Mesendoderm (in vitro differentiated cells): ENCODE measurements around the gene SEC11C.

Source experiments
- DNase-seq: peaks from one replicate; pipeline ENCODE4 v3.0.0; 2013
- H2AK5ac ChIP-seq: 2 replicates; pipeline ENCODE4 v1.6.1; 2013; ENCODE audit warnings: low read length, inconsistent platforms
- H2BK120ac ChIP-seq: 2 replicates; pipeline ENCODE4 v1.6.1; 2013; ENCODE audit warnings: low read depth, mild to moderate bottlenecking, low read length, moderate library complexity, mixed read lengths
- H2BK15ac ChIP-seq: replicated peaks from 2 replicates; pipeline ENCODE4 v1.6.1; 2013; ENCODE audit warnings: low read depth, mild to moderate bottlenecking, moderate library complexity
- H2BK5ac ChIP-seq: 2 replicates; pipeline ENCODE4 v1.6.1; 2013; ENCODE audit warnings: low read length, inconsistent platforms
- H3K18ac ChIP-seq: 2 replicates; pipeline ENCODE4 v1.6.1; 2013; ENCODE audit warnings: mild to moderate bottlenecking, low read length, mixed read lengths
- H3K23ac ChIP-seq: one replicate; pipeline ENCODE4 v1.6.1; 2013; ENCODE audit warnings: low read length
- H3K27ac ChIP-seq: 2 replicates; pipeline ENCODE4 v1.5.1; 2013; ENCODE audit warnings: low read depth, mild to moderate bottlenecking, inconsistent platforms, low read length, moderate library complexity
- H3K27me3 ChIP-seq: 2 replicates; pipeline ENCODE4 v1.6.1; 2013; ENCODE audit warnings: low read length, control low read depth, mild to moderate bottlenecking, inconsistent platforms; ENCODE audit not compliant: insufficient read depth, poor library complexity
- H3K36me3 ChIP-seq: 2 replicates; pipeline ENCODE4 v1.6.1; 2013; ENCODE audit warnings: low read length, inconsistent platforms; ENCODE audit not compliant: control insufficient read depth, insufficient read depth
- H3K4ac ChIP-seq: one replicate; pipeline ENCODE4 v1.6.1; 2013; ENCODE audit warnings: low read depth, mild to moderate bottlenecking, low read length, moderate library complexity
- H3K4me1 ChIP-seq: 2 replicates; pipeline ENCODE4 v1.6.1; 2013; ENCODE audit warnings: low read depth, low read length, inconsistent platforms; ENCODE audit not compliant: control insufficient read depth
- H3K4me2 ChIP-seq: 2 replicates; pipeline ENCODE4 v1.6.1; 2013; ENCODE audit warnings: low read length
- H3K4me3 ChIP-seq: 2 replicates; pipeline ENCODE4 v1.5.1; 2013; ENCODE audit warnings: mild to moderate bottlenecking, low read length
- H3K56ac ChIP-seq: one replicate; pipeline ENCODE4 v1.6.1; 2013; ENCODE audit warnings: low read length
- H3K79me1 ChIP-seq: 2 replicates; pipeline ENCODE4 v1.6.1; 2013; ENCODE audit warnings: low read length, inconsistent platforms
- H3K79me2 ChIP-seq: 2 replicates; pipeline ENCODE4 v1.6.1; 2013; ENCODE audit warnings: mild to moderate bottlenecking, low read length; ENCODE audit not compliant: control insufficient read depth, insufficient read depth
- H3K9ac ChIP-seq: 2 replicates; pipeline ENCODE4 v1.6.1; 2013; ENCODE audit warnings: low read length, inconsistent platforms
- H4K5ac ChIP-seq: one replicate; pipeline ENCODE4 v1.6.1; 2013; ENCODE audit warnings: low read length
- H4K8ac ChIP-seq: one replicate; pipeline ENCODE4 v1.6.1; 2013; ENCODE audit warnings: low read depth, mild to moderate bottlenecking, control low read depth, low read length, moderate library complexity
- WGBS: extraction: QIAGEN DNeasy Blood & Tissue Kit; methylation state at CpG from one replicate; pipeline ENCODE4 v1.1.7; 2013; ENCODE audit warnings: low lambda C conversion rate, missing lambda C conversion rate; ENCODE audit not compliant: insufficient coverage; ENCODE audit errors: extremely low coverage; 5-methylcytosine and 5-hydroxymethylcytosine counted together

Gene SEC11C

DNA sequence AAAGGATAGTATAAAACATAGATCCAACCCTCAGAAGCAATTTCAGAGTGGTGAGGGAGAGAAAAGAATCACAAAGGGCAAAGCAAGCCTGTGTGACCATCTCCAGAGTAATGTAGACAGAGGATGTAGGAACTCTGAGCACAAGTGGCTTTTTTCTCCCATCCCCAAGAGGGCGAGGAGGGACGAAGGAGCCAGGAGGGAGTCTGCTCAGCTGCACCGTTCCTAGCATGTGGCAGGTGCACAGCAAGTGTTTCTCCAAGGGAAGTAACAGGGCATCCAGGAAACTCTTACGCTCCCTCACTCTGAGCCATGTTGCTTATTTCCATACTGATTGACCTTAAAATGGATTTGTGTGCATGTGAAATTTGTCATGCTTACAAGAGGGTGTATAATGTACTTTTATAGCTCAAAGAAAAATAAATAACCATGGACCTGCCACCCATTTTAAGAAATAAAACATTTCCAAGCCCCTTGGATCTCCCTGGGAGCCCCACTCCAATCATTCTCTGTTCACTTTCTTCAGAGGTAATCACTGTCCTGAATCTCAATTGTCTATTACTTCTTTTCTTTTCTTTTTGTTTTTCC, 37.8 kb upstream of the SEC11C start:
- no peak overlapping the region for H2BK15ac ChIP-seq
- no peaks in the 10 kb centered on the region for H3K27me3 ChIP-seq
- H3K18ac ChIP-seq, result no peak overlapping the region
- no peak overlapping the region for H4K8ac ChIP-seq
- no peak overlapping the region for H3K27ac ChIP-seq
- no peaks in the 10 kb centered on the region for H3K4me1 ChIP-seq
- H2AK5ac ChIP-seq, result no peak overlapping the region
- no peaks in the 10 kb centered on the region for H3K79me2 ChIP-seq
- H3K4ac ChIP-seq, result no peak overlapping the region
- H2BK5ac ChIP-seq, result no peak overlapping the region
- no peaks in the 10 kb centered on the region for H3K79me1 ChIP-seq
- H3K4me3 ChIP-seq, result no peak overlapping the region
- H3K36me3 ChIP-seq, result no peaks in the 10 kb centered on the region
- no peak overlapping the region for H3K4me2 ChIP-seq
- H3K23ac ChIP-seq, result no peak overlapping the region
- no peak overlapping the region for H4K5ac ChIP-seq
- no peak overlapping the region for H2BK120ac ChIP-seq
- no peak overlapping the region for H3K9ac ChIP-seq
- DNase-seq, result no peak
- H3K56ac ChIP-seq, result no peak overlapping the region
- no CpG with 5 or more reads among the region's 4 CpGs for WGBS

DNA sequence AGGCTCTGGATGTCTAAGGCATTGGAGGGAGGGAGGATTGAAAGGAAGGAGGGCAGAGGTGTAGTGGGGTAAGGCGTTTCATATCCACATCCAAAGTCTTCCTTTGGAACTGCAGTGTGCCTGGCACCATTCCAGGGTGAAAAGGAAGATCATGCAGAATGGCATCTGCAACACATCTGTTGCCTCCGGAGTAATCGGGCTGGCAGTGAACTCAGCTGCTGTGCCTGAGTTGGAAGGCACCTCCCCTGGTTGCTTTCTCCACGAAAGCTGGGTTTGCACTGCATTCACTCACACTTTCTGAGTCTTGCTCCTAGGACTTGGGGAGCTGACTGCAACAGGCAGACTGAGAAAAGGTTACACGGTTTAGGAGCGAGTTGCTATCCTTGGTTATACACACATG, 30.3 kb upstream of the SEC11C start:
- Histone ChIP-seq H3K79me2 (no peaks in the 10 kb centered on the region), H3K56ac (no peak overlapping the region), H3K27me3 (no peaks in the 10 kb centered on the region), H4K8ac (no peak overlapping the region), H3K4me2 (no peak overlapping the region), H2BK120ac (no peak overlapping the region), H3K36me3 (no peaks in the 10 kb centered on the region), H3K4ac (no peak overlapping the region), H3K18ac (no peak overlapping the region), H3K27ac (no peak overlapping the region), H2AK5ac (no peak overlapping the region), H3K79me1 (no peaks in the 10 kb centered on the region), H3K9ac (no peak overlapping the region), H2BK5ac (no peak overlapping the region), H2BK15ac (no peak overlapping the region), H3K23ac (no peak overlapping the region), H3K4me1 (no peaks in the 10 kb centered on the region), H3K4me3 (no peak overlapping the region), H4K5ac (no peak overlapping the region)
- DNase-seq, result no peak
- WGBS, result no CpG with 5 or more reads among the region's 6 CpGs

- Histone ChIP-seq H2BK15ac (no peak overlapping the region), H4K8ac (no peak overlapping the region), H3K9ac (no peak overlapping the region), H3K56ac (no peak overlapping the region), H3K27me3 (no peaks in the 10 kb centered on the region), H2BK120ac (no peak overlapping the region), H3K4me3 (no peak overlapping the region), H3K23ac (no peak overlapping the region), H4K5ac (no peak overlapping the region), H3K79me1 (no peaks in the 10 kb centered on the region), H3K27ac (no peak overlapping the region), H3K79me2 (no peaks in the 10 kb centered on the region), H3K4me1 (no peaks in the 10 kb centered on the region), H2AK5ac (no peak overlapping the region), H3K4me2 (no peak overlapping the region), H3K36me3 (no peaks in the 10 kb centered on the region), H3K18ac (no peak overlapping the region), H2BK5ac (no peak overlapping the region), H3K4ac (no peak overlapping the region)
- no peak for DNase-seq
These were observed 25.5 kb upstream of the SEC11C start for GRCh38 chr18:59114160-59114559.

DNA sequence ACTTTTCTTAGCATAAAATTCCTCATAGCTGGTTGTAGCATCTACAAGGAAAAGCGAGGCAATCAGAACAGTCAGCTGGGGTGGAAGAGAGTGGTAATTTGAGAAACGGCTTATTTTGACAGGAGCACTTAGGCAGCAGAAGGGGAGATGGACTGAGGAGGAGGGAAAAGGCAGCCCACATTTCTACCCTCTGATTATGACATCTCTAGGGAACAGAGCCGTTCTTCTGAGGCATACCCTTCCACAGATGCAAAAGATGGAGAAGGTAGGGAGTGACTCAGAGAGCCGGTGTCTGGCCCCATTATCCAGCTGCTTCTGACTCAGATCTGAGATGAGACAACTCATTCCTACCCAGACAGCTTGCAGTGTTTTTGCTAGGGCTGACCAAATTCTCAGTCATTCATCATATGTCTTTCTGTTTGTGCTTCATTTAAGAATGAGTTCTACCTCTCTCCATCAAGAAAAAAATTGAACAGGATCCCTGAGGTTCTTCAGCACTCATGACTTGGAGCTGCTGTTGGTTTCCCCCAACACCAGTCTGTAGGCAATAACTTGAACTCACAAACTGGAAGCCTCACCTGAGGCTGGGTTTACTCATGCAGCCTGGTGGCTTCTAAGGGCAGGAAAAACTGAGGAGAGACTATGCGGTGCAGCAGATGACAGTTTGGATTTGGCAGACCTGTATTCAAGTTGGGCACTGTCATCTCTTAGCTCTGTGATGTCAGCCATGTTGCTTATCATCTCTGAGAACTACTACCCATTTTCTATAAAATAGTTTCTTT, 15.9 kb upstream of the SEC11C start:
- Histone ChIP-seq H3K4me2 (no peak overlapping the region), H3K79me1 (no peaks in the 10 kb centered on the region), H2AK5ac (no peak overlapping the region), H2BK120ac (no peak overlapping the region), H3K4me1 (no peaks in the 10 kb centered on the region), H3K79me2 (no peaks in the 10 kb centered on the region), H3K9ac (no peak overlapping the region), H4K5ac (no peak overlapping the region), H2BK15ac (no peak overlapping the region), H3K18ac (no peak overlapping the region), H3K36me3 (no peaks in the 10 kb centered on the region), H3K27me3 (peaks cover 2% of the 10 kb centered on the region), H3K4ac (no peak overlapping the region), H2BK5ac (no peak overlapping the region), H4K8ac (no peak overlapping the region), H3K56ac (no peak overlapping the region), H3K27ac (no peak overlapping the region), H3K4me3 (no peak overlapping the region), H3K23ac (no peak overlapping the region)
- no peak for DNase-seq
- WGBS, result no CpG with 5 or more reads among the region's 5 CpGs

DNA sequence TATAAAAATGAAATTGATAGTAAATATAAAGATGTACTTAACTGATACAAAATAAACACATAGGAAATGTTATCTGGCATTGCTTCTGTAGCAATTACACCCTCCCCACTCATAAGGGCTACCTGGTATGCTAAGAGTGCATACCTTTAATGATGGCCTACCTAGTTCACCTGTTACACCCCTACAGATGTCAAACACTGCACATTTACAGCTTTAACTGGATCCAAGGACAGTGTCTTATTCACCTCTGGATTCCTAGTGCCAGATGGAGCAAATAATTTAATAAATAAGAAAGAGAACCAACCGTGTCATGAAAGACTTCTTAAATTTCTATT, 15.3 kb upstream of the SEC11C start:
- H3K56ac ChIP-seq, result no peak overlapping the region
- H3K9ac ChIP-seq, result no peak overlapping the region
- no CpG with 5 or more reads among the region's 1 CpG for WGBS
- H3K4ac ChIP-seq, result no peak overlapping the region
- no peak overlapping the region for H2BK15ac ChIP-seq
- H3K79me2 ChIP-seq, result no peaks in the 10 kb centered on the region
- no peak overlapping the region for H2BK5ac ChIP-seq
- no peak overlapping the region for H3K27ac ChIP-seq
- peaks cover 2% of the 10 kb centered on the region for H3K27me3 ChIP-seq
- H3K4me2 ChIP-seq, result no peak overlapping the region
- H2BK120ac ChIP-seq, result no peak overlapping the region
- no peaks in the 10 kb centered on the region for H3K4me1 ChIP-seq
- no peak overlapping the region for H3K4me3 ChIP-seq
- H4K5ac ChIP-seq, result no peak overlapping the region
- no peak for DNase-seq
- no peak overlapping the region for H3K23ac ChIP-seq
- no peak overlapping the region for H4K8ac ChIP-seq
- H2AK5ac ChIP-seq, result no peak overlapping the region
- no peaks in the 10 kb centered on the region for H3K79me1 ChIP-seq
- no peaks in the 10 kb centered on the region for H3K36me3 ChIP-seq
- H3K18ac ChIP-seq, result no peak overlapping the region

DNA sequence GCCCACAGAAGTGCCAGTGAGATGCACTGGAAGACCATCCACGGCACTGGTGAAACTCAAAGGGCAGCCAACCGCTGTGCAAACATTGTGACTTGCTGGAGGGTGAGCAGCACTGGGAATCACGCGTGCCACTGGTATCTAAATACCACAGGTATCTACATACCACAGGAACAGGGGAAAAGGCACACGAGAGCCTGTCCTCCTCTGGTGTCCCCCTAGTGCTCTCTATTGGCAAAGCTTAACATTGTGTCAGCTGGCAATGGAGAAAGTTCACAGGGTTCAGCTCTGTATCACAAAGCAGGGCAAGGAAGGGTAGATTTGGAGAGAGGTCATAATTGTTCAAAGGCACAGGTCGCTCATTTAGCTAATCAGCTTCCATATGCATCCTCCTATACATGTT, 12.6 kb upstream of the SEC11C start:
- no peak overlapping the region for H2BK15ac ChIP-seq
- no peaks in the 10 kb centered on the region for H3K79me1 ChIP-seq
- H3K27ac ChIP-seq, result no peak overlapping the region
- H3K4me3 ChIP-seq, result no peak overlapping the region
- H2BK5ac ChIP-seq, result no peak overlapping the region
- no peak overlapping the region for H3K4me2 ChIP-seq
- H4K5ac ChIP-seq, result no peak overlapping the region
- no peak overlapping the region for H2AK5ac ChIP-seq
- H3K27me3 ChIP-seq, result peaks cover under 1% of the 10 kb centered on the region
- no peaks in the 10 kb centered on the region for H3K79me2 ChIP-seq
- no peak overlapping the region for H2BK120ac ChIP-seq
- WGBS, result no CpG with 5 or more reads among the region's 6 CpGs
- H3K36me3 ChIP-seq, result no peaks in the 10 kb centered on the region
- DNase-seq, result peak; percentile 58
- no peak overlapping the region for H3K18ac ChIP-seq
- no peak overlapping the region for H3K9ac ChIP-seq
- H3K23ac ChIP-seq, result no peak overlapping the region
- H4K8ac ChIP-seq, result no peak overlapping the region
- H3K4ac ChIP-seq, result no peak overlapping the region
- no peaks in the 10 kb centered on the region for H3K4me1 ChIP-seq
- no peak overlapping the region for H3K56ac ChIP-seq
